Measurements from ENCODE around the gene ZKSCAN5.
"Not testable (repeated sequence)": the region's sequence is repeated elsewhere in the genome, so short reads cannot be mapped to it uniquely, and the experiment has no call there.

- TF ChIP-seq POLR2A, CTCF (IDR thresholded peaks at IDR 0.05): not testable (repeated sequence)
Observed at GRCh38 chr7:99580778-99581332, 76.4 kb downstream of the ZKSCAN5 start.
